Neuronal stem cell (in vitro differentiated cells): ENCODE measurements around the gene SH3TC1.

Experiments used
- DNase-seq: peaks from one replicate; pipeline ENCODE4 v3.0.0-alpha.2; 2013; ENCODE audit warnings: low spot score
- H2AFZ ChIP-seq: one replicate; pipeline ENCODE4 v1.6.1; 2013; ENCODE audit warnings: mild to moderate bottlenecking, low read length, inconsistent platforms
- H2AK5ac ChIP-seq: 2 replicates; pipeline ENCODE4 v1.6.1; 2013; ENCODE audit warnings: low read depth, mild to moderate bottlenecking, inconsistent platforms, low read length, moderate library complexity, mixed read lengths
- H2BK120ac ChIP-seq: 2 replicates; pipeline ENCODE4 v1.6.1; 2013; ENCODE audit warnings: low read depth, mild to moderate bottlenecking, inconsistent platforms, low read length, moderate library complexity, mixed read lengths
- H2BK12ac ChIP-seq: one replicate; pipeline ENCODE4 v1.6.1; 2013; ENCODE audit warnings: low read length, inconsistent platforms
- H2BK15ac ChIP-seq: 2 replicates; pipeline ENCODE4 v1.6.1; 2013; ENCODE audit warnings: mild to moderate bottlenecking, low read length, inconsistent platforms, mixed read lengths
- H2BK5ac ChIP-seq: one replicate; pipeline ENCODE4 v1.6.1; 2013; ENCODE audit warnings: inconsistent platforms, mild to moderate bottlenecking, low read length, moderate library complexity
- H3K14ac ChIP-seq: one replicate; pipeline ENCODE4 v1.6.1; 2013; ENCODE audit warnings: low read length, inconsistent platforms
- H3K18ac ChIP-seq: 2 replicates; pipeline ENCODE4 v1.6.1; 2013; ENCODE audit warnings: low read length, inconsistent platforms
- H3K23ac ChIP-seq: 2 replicates; pipeline ENCODE4 v1.6.1; 2013; ENCODE audit warnings: low read depth, mild to moderate bottlenecking, mixed read lengths, low read length, inconsistent platforms; ENCODE audit not compliant: poor library complexity
- H3K27ac ChIP-seq: replicated peaks from 3 replicates; pipeline ENCODE4 v1.5.1; 2013; ENCODE audit warnings: low read length, inconsistent platforms
- H3K27me3 ChIP-seq, 3 experiments: 2 replicates each; pipeline ENCODE4 v1.6.1; 2013; ENCODE audit warnings: low read length in 3 of 3, mild to moderate bottlenecking in 2 of 3, inconsistent platforms in 1 of 3, low read depth in 1 of 3, mixed read lengths in 1 of 3, moderate library complexity in 1 of 3; ENCODE audit not compliant: control insufficient read depth in 3 of 3, insufficient read depth in 3 of 3
- H3K36me3 ChIP-seq, 2 donors: replicated peaks in 1 of 2; 2 replicates each; pipeline ENCODE4 v1.6.1; 2013; ENCODE audit warnings: low read length in 2 of 2; ENCODE audit not compliant: control insufficient read depth in 2 of 2, insufficient read depth in 2 of 2
- H3K4ac ChIP-seq: 2 replicates; pipeline ENCODE4 v1.6.1; 2013; ENCODE audit warnings: inconsistent platforms, mild to moderate bottlenecking, low read length, moderate library complexity
- H3K4me1 ChIP-seq, 2 donors: 1 replicate in 1 of 2; 2 replicates in 1 of 2; pipeline ENCODE4 v1.6.1; 2013; ENCODE audit warnings: low read length in 2 of 2, low read depth in 1 of 2; ENCODE audit not compliant: control insufficient read depth in 2 of 2, insufficient read depth in 1 of 2
- H3K4me2 ChIP-seq: one replicate; pipeline ENCODE4 v1.6.1; 2013; ENCODE audit warnings: mild to moderate bottlenecking, low read length, inconsistent platforms; ENCODE audit not compliant: insufficient read depth, poor library complexity, severe bottlenecking
- H3K4me3 ChIP-seq, 2 donors: 2 replicates each; pipeline ENCODE4 v1.5.1; 2013; ENCODE audit warnings: low read length in 2 of 2, mild to moderate bottlenecking in 2 of 2, inconsistent platforms in 1 of 2, moderate library complexity in 1 of 2
- H3K79me1 ChIP-seq: one replicate; pipeline ENCODE4 v1.6.1; 2013; ENCODE audit warnings: low read depth, mild to moderate bottlenecking, inconsistent platforms, low read length, moderate library complexity
- H3K9ac ChIP-seq: one replicate; pipeline ENCODE4 v1.6.1; 2013; ENCODE audit warnings: mild to moderate bottlenecking, low read depth, low read length, inconsistent platforms; ENCODE audit not compliant: poor library complexity
- H3K9me3 ChIP-seq, 2 donors: replicated peaks in 1 of 2; 2 replicates each; pipeline versions ENCODE3 to v1.6.1; 2013; ENCODE audit warnings: low read length in 2 of 2, mild to moderate bottlenecking in 2 of 2, inconsistent platforms in 1 of 2, low read depth in 1 of 2, mixed read lengths in 1 of 2, moderate library complexity in 1 of 2; ENCODE audit not compliant: control insufficient read depth in 2 of 2, insufficient read depth in 1 of 2
- H4K8ac ChIP-seq: one replicate; pipeline ENCODE4 v1.6.1; 2013; ENCODE audit warnings: low read depth, mild to moderate bottlenecking, inconsistent platforms, low read length, moderate library complexity
- H4K91ac ChIP-seq: one replicate; pipeline ENCODE4 v1.6.1; 2013; ENCODE audit warnings: low read length, low read depth, mild to moderate bottlenecking, inconsistent platforms; ENCODE audit not compliant: poor library complexity
- WGBS, 2 donors: extraction: QIAGEN DNeasy Blood & Tissue Kit; methylation state at CpG; one replicate each; pipeline ENCODE4 v1.1.7; 2013; ENCODE audit warnings: missing lambda C conversion rate in 2 of 2, mixed read lengths in 1 of 2; ENCODE audit not compliant: insufficient read length in 2 of 2, insufficient replicate concordance in 1 of 2; ENCODE audit errors: extremely low coverage in 2 of 2; 5-methylcytosine and 5-hydroxymethylcytosine counted together

The SH3TC1 gene

GRCh38 chr4:8182858-8183725, 16.0 kb upstream of the SH3TC1 start:
- H3K27ac ChIP-seq: no peak overlapping the region
- no peak for DNase-seq
- no peaks in the 10 kb centered on the region for H3K9me3 ChIP-seq
- no peak overlapping the region for H2BK15ac ChIP-seq
- peak overlapping the region; percentile 50 for H3K23ac ChIP-seq
- no peak overlapping the region for H2AFZ ChIP-seq
- H3K4ac ChIP-seq: no peak overlapping the region
- no peaks in the 10 kb centered on the region for H3K79me1 ChIP-seq
- H3K9ac ChIP-seq: peak overlapping the region; percentile 56
- no peaks in the 10 kb centered on the region for H3K36me3 ChIP-seq
- H2BK120ac ChIP-seq: no peak overlapping the region
- H4K91ac ChIP-seq: no peak overlapping the region
- H3K14ac ChIP-seq: peak overlapping the region; percentile 96
- no peak overlapping the region for H3K4me2 ChIP-seq
- no peak overlapping the region for H4K8ac ChIP-seq
- H2AK5ac ChIP-seq: peak overlapping the region; percentile 79
- no peak overlapping the region for H3K4me3 ChIP-seq
- peak overlapping the region; percentile 79 for H2BK5ac ChIP-seq
- no CpG with 5 or more reads among the region's 25 CpGs for WGBS, 2 donors
- peak overlapping the region; percentile 52 for H3K18ac ChIP-seq
- H2BK12ac ChIP-seq: peak overlapping the region; percentile 82
- H3K4me1 ChIP-seq: peaks cover 0 to 4% of the 10 kb centered on the region in 2 donors
- peaks cover 0 to 8% (median 0%) of the 10 kb centered on the region in 3 experiments for H3K27me3 ChIP-seq

- Histone ChIP-seq H2BK12ac (no peak overlapping the region), H3K27ac (no peak overlapping the region)
- no CpG with 5 or more reads among the region's 4 CpGs for WGBS, 2 donors
Observed at GRCh38 chr4:8184061-8184460, 15.0 kb upstream of the SH3TC1 start.

GRCh38 chr4:8185295-8185694, 13.8 kb upstream of the SH3TC1 start:
- H3K23ac ChIP-seq: no peak overlapping the region
- no peak overlapping the region for H2BK5ac ChIP-seq
- H3K9ac ChIP-seq: no peak overlapping the region
- H3K4ac ChIP-seq: no peak overlapping the region
- H4K91ac ChIP-seq: no peak overlapping the region
- no peak overlapping the region for H2BK120ac ChIP-seq
- H3K9me3 ChIP-seq: no peaks in the 10 kb centered on the region
- no peak overlapping the region for H3K18ac ChIP-seq
- H3K4me2 ChIP-seq: no peak overlapping the region
- no peak for DNase-seq
- no peak overlapping the region for H3K27ac ChIP-seq
- H4K8ac ChIP-seq: no peak overlapping the region
- no peak overlapping the region for H2AK5ac ChIP-seq
- no peak overlapping the region for H2BK15ac ChIP-seq
- H3K14ac ChIP-seq: no peak overlapping the region
- no peaks in the 10 kb centered on the region for H3K4me1 ChIP-seq
- H2AFZ ChIP-seq: no peak overlapping the region
- no CpG with 5 or more reads among the region's 9 CpGs for WGBS, 2 donors
- no peak overlapping the region for H2BK12ac ChIP-seq
- H3K27me3 ChIP-seq: peaks cover 0 to 8% (median 0%) of the 10 kb centered on the region in 3 experiments
- H3K4me3 ChIP-seq: no peak overlapping the region
- H3K36me3 ChIP-seq: no peaks in the 10 kb centered on the region
- peaks cover 5% of the 10 kb centered on the region for H3K79me1 ChIP-seq

More at GRCh38 chr4:8184061-8184460, 15.0 kb upstream of the SH3TC1 start:
- Histone ChIP-seq H3K9me3 (no peaks in the 10 kb centered on the region), H3K4me3 (no peak overlapping the region), H2AK5ac (no peak overlapping the region), H3K4ac (no peak overlapping the region), H3K4me1 (peaks cover 0 to 1% of the 10 kb centered on the region in 2 donors), H2AFZ (no peak overlapping the region), H4K8ac (no peak overlapping the region), H3K18ac (no peak overlapping the region), H3K4me2 (no peak overlapping the region), H2BK5ac (no peak overlapping the region), H2BK15ac (no peak overlapping the region), H3K14ac (no peak overlapping the region), H3K27me3 (peaks cover 0 to 8% (median 0%) of the 10 kb centered on the region in 3 experiments), H3K36me3 (no peaks in the 10 kb centered on the region), H4K91ac (no peak overlapping the region), H3K23ac (no peak overlapping the region), H3K9ac (no peak overlapping the region), H3K79me1 (peaks cover 4% of the 10 kb centered on the region), H2BK120ac (no peak overlapping the region)
- no peak for DNase-seq

- peaks cover 0 to 8% (median 0%) of the 10 kb centered on the region in 3 experiments for H3K27me3 ChIP-seq
- no peak overlapping the region for H3K4ac ChIP-seq
- DNase-seq: no peak
- no peak overlapping the region for H4K8ac ChIP-seq
- H3K27ac ChIP-seq: no peak overlapping the region
- H4K91ac ChIP-seq: no peak overlapping the region
- no peak overlapping the region for H2AFZ ChIP-seq
- H3K9me3 ChIP-seq: no peaks in the 10 kb centered on the region
- no peak overlapping the region for H2AK5ac ChIP-seq
- no peak overlapping the region for H2BK5ac ChIP-seq
- H2BK12ac ChIP-seq: no peak overlapping the region
- H3K23ac ChIP-seq: no peak overlapping the region
- no peak overlapping the region for H3K14ac ChIP-seq
- H3K4me2 ChIP-seq: no peak overlapping the region
- H3K79me1 ChIP-seq: peaks cover 5% of the 10 kb centered on the region
- WGBS, 2 donors: no CpG with 5 or more reads among the region's 9 CpGs
- H3K36me3 ChIP-seq: no peaks in the 10 kb centered on the region
- no peak overlapping the region for H3K9ac ChIP-seq
- no peak overlapping the region for H3K4me3 ChIP-seq
- no peak overlapping the region for H2BK15ac ChIP-seq
- H2BK120ac ChIP-seq: no peak overlapping the region
- H3K4me1 ChIP-seq: no peaks in the 10 kb centered on the region
- H3K18ac ChIP-seq: no peak overlapping the region
Observed at GRCh38 chr4:8185930-8186329, 13.2 kb upstream of the SH3TC1 start.
